B cell (primary cell): ENCODE data around the gene RPL19. TPM values are rescaled to one million over a fixed set of nuclear protein-coding genes. Genes with fewer than 3 reads are reported as not detected.

Source experiments
- ATAC-seq: fragments of 200-7000 bp; cut with Tn5 transposase; one replicate; pipeline ENCODE4 v1.10.0; 2021; ENCODE audit warnings: low read depth, mild to moderate bottlenecking, moderate number of reproducible peaks, moderate library complexity
- CTCF ChIA-PET: fragments of 350-600 bp; sonication (Branson Sonifier 250); formaldehyde crosslinking; loops from one replicate; lab custom pipeline; 2021; ENCODE audit warnings: antibody characterized with exemption, inconsistent platforms; lab: Charles Lee
- POLR2A ChIA-PET: fragments of 350-600 bp; sonication (Branson Sonifier 250); formaldehyde crosslinking; loops from one replicate; lab custom pipeline; 2021; ENCODE audit warnings: antibody characterized with exemption; lab: Charles Lee
- DNase-seq: peaks from one replicate; pipeline ENCODE4 v3.0.0; 2013
- H2AFZ ChIP-seq: 2 replicates; pipeline ENCODE4 v1.6.1; 2012; ENCODE audit warnings: mild to moderate bottlenecking, low read depth, low read length; ENCODE audit not compliant: insufficient read depth, poor library complexity, severe bottlenecking
- H3K27ac ChIP-seq, 2 donors: 1 replicate in 1 of 2; 2 replicates in 1 of 2; pipeline ENCODE4 v1.5.1; 2012 to 2013; ENCODE audit warnings: low read length in 2 of 2, mild to moderate bottlenecking in 2 of 2, moderate library complexity in 1 of 2
- H3K27me3 ChIP-seq, 4 experiments: fragments of 200-600 bp in 1 of 4; sonication (generic) in 1 of 4; replicated peaks in 1 of 4; 1 replicate in 2 of 4; 2 replicates in 2 of 4; pipeline versions ENCODE4 v1.6.1 to v1.7.0; 2013 to 2016; ENCODE audit warnings: low read length in 3 of 4, mild to moderate bottlenecking in 2 of 4, mixed read lengths in 1 of 4, moderate library complexity in 1 of 4; ENCODE audit not compliant: insufficient read depth in 4 of 4, control insufficient read depth in 3 of 4; ENCODE audit errors: control extremely low read depth in 1 of 4
- H3K36me3 ChIP-seq, 2 experiments: replicated peaks in 1 of 2; 1 replicate in 1 of 2; 2 replicates in 1 of 2; pipeline versions ENCODE4 v1.6.1 to v1.7.1; 2013; ENCODE audit warnings: low read length in 1 of 2; ENCODE audit not compliant: insufficient read depth in 2 of 2, control insufficient read depth in 1 of 2; ENCODE audit errors: control extremely low read depth in 1 of 2, extremely low read depth in 1 of 2
- H3K4me1 ChIP-seq, 2 donors: fragments of 200-600 bp in 1 of 2; sonication (generic) in 1 of 2; 1 replicate in 1 of 2; 2 replicates in 1 of 2; pipeline versions ENCODE4 v1.5.1 to v1.6.1; 2013 to 2017; ENCODE audit warnings: low read length in 2 of 2; ENCODE audit not compliant: control insufficient read depth in 2 of 2, insufficient read depth in 2 of 2
- H3K4me2 ChIP-seq: replicated peaks from 2 replicates; pipeline ENCODE3; 2012; ENCODE audit warnings: mild to moderate bottlenecking, low read depth, low read length; ENCODE audit not compliant: poor library complexity, severe bottlenecking
- H3K4me3 ChIP-seq, 5 experiments: fragments of 200-600 bp in 1 of 5; sonication (generic) in 1 of 5; 1 replicate in 3 of 5; 2 replicates in 2 of 5; pipeline versions ENCODE4 v1.5.1 to v1.7.0; 2011 to 2016; ENCODE audit warnings: low read length in 4 of 5, mild to moderate bottlenecking in 4 of 5, low read depth in 2 of 5, control low read depth in 1 of 5, moderate library complexity in 1 of 5; ENCODE audit not compliant: insufficient read depth in 1 of 5; ENCODE audit errors: control extremely low read depth in 1 of 5, extremely low read depth in 1 of 5
- H3K79me2 ChIP-seq: fragments of 200-600 bp; sonication (generic); one replicate; pipeline ENCODE4 v1.6.0; 2016; ENCODE audit warnings: low read length; ENCODE audit not compliant: control insufficient read depth, insufficient read depth
- H3K9ac ChIP-seq: fragments of 200-600 bp; sonication (generic); 2 replicates; pipeline ENCODE4 v1.6.1; 2017; ENCODE audit warnings: mild to moderate bottlenecking, low read length, moderate library complexity
- H3K9me3 ChIP-seq, 3 donors: one replicate each; pipeline versions ENCODE4 v1.6.1 to v1.7.1; 2013; ENCODE audit warnings: low read length in 2 of 3; ENCODE audit not compliant: control insufficient read depth in 2 of 3, insufficient read depth in 1 of 3; ENCODE audit errors: control extremely low read depth in 1 of 3
- H4K20me1 ChIP-seq: 2 replicates; pipeline ENCODE4 v1.6.0; 2012; ENCODE audit warnings: mild to moderate bottlenecking, low read length; ENCODE audit not compliant: insufficient read depth, control insufficient read depth, poor library complexity, severe bottlenecking
- H3K27ac Mint-ChIP-seq: one replicate; pipeline ENCODE4 v1.8.0; 2021; ENCODE audit warnings: mixed read lengths
- H3K27me3 Mint-ChIP-seq: one replicate; pipeline ENCODE4 v1.8.0; 2021; ENCODE audit warnings: mixed read lengths
- H3K4me1 Mint-ChIP-seq: one replicate; pipeline ENCODE4 v1.8.0; 2021; ENCODE audit warnings: mixed read lengths
- H3K4me3 Mint-ChIP-seq: one replicate; pipeline ENCODE4 v1.8.0; 2021; ENCODE audit warnings: mixed read lengths
- H3K9me3 Mint-ChIP-seq: one replicate; pipeline ENCODE4 v1.8.0; 2022; ENCODE audit warnings: mixed read lengths; ENCODE audit not compliant: insufficient read depth
- EZH2 ChIP-seq: IDR thresholded peaks from 2 replicates; pipeline ENCODE4 v1.6.1; 2012; ENCODE audit warnings: borderline replicate concordance, low read depth, mild to moderate bottlenecking, moderate library complexity, low read length; ENCODE audit not compliant: insufficient read depth, poor library complexity, severe bottlenecking
- WGBS: methylation state at CpG from one replicate; pipeline ENCODE4 v1.1.5; 2013; ENCODE audit warnings: missing lambda C conversion rate; ENCODE audit not compliant: insufficient coverage; 5-methylcytosine and 5-hydroxymethylcytosine counted together
- intact Hi-C: fragments of 100-400 bp; cut with micrococcal nuclease; formaldehyde crosslinking; loops from one replicate; pipeline ENCODE4 v1.10.0; 2022
- polyA plus RNA-seq: library from polyadenylated mRNA; depleted of rRNA; stranded (reverse); fragments of >200 nt; gene quantifications from 2 replicates; pipeline ENCODE4 v1.2.3, GENCODE V29; 2012
- total RNA-seq, 2 donors: library from RNA; stranded (reverse); fragments of 120-200 nt in 1 of 2; gene quantifications; 1 replicate in 1 of 2; 2 replicates in 1 of 2; pipeline versions ENCODE4 v1.2.3 to v1.2.4, GENCODE V29; 2013 to 2022
- TF ChIP-seq, protein P1 (sequence below): fragments of 200-600 bp; IDR thresholded peaks from one replicate; pipeline ENCODE4 v1.8.0; 2022; ENCODE audit warnings: antibody characterized with exemption, mild to moderate bottlenecking

The RPL19 gene
- total and polyA plus RNA-seq, 2 donors (not counting 1 experiment from before 2014, with no cell fraction given): 3,041 to 3,233 TPM

DNA sequence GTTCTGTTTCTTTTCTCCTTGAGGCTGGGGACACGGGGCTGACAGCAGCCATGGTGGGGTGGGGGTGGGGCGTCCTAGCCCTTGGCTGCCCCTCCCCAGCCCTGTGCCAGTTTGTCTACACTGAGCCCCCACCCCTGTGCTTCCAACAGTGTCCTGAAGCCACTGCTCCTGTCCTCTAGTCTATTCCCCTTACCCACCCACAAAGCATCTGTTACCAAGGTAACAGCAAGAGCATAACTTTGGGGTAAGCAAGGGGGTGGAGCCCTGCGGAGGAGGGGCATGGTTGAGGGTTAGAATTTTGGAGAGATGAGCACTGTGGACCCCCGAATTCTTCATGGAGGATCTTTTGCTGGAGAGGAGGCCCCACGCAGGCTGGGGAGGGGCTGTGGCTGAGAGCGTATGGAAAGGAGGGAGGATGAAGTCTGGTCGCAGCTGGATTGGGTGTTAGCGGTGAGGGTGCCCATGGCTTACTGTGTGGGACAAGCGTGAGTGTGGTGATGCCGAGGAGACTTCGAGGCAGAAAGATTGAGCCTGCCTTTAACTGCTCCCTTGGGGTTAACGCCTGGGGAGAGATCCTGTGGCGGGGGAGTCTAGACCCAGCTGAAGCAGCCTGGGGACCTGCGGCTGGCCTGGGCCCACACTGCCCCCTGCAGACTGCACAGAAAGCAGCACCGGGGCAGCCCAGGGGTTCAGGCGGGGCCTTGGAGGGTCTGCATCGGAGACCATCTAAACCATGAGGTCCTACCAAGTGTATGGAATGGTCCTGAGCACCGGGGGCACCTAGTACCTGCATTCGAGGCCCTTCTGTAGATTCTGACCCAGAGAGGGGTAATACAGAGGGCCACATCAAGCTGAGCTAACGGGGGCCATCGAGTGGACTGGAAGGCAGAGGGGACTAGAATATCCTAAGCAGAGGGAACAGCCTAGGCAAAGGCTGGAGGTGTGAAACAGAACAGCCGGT lies 31.8 kb downstream of the RPL19 start:
- H2AFZ ChIP-seq: no peak overlapping the region

More for the DNA sequence above, 31.8 kb downstream of the RPL19 start:
- Histone ChIP-seq H3K27me3 (peaks cover 0 to 48% (median 32%) of the 10 kb centered on the region in 4 experiments), H4K20me1 (no peaks in the 10 kb centered on the region), H3K4me2 (peak overlapping the region; percentile 60), H3K9ac (no peak overlapping the region), H3K4me1 (peaks cover 12 to 13% of the 10 kb centered on the region in 2 donors), H3K4me3 (no peak overlapping the region), H3K27ac (no peak overlapping the region), H3K36me3 (no peaks in the 10 kb centered on the region), H3K79me2 (no peaks in the 10 kb centered on the region), H3K9me3 (peaks cover 0 to 7% (median 0%) of the 10 kb centered on the region in 3 donors)
- Mint-ChIP-seq H3K27me3 (peaks cover 44% of the 10 kb centered on the region), H3K4me1 (peaks cover 14% of the 10 kb centered on the region), H3K9me3 (no peaks in the 10 kb centered on the region), H3K4me3 (peak overlapping the region; percentile 70), H3K27ac (peak overlapping the region; percentile 32)
- no peak for TF ChIP-seq EZH2
- TF ChIP-seq, protein P1, sequence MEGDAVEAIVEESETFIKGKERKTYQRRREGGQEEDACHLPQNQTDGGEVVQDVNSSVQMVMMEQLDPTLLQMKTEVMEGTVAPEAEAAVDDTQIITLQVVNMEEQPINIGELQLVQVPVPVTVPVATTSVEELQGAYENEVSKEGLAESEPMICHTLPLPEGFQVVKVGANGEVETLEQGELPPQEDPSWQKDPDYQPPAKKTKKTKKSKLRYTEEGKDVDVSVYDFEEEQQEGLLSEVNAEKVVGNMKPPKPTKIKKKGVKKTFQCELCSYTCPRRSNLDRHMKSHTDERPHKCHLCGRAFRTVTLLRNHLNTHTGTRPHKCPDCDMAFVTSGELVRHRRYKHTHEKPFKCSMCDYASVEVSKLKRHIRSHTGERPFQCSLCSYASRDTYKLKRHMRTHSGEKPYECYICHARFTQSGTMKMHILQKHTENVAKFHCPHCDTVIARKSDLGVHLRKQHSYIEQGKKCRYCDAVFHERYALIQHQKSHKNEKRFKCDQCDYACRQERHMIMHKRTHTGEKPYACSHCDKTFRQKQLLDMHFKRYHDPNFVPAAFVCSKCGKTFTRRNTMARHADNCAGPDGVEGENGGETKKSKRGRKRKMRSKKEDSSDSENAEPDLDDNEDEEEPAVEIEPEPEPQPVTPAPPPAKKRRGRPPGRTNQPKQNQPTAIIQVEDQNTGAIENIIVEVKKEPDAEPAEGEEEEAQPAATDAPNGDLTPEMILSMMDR: peak; percentile 86
- ATAC-seq (peak; percentile 89), DNase-seq (peak; percentile 76)
- WGBS: 17% methylated on average over 20 of the region's 22 CpGs
- ChIA-PET CTCF (interaction anchor here (1.0 to 21.4 kb wide), 11 partner anchors 10 to 269 kb away, joined by 3 to 707 read pairs (median 13); partner anchors contain the start of genes ARL5C and RPL19), POLR2A (interaction anchor here (0.6 to 1.4 kb wide), 3 partner anchors 23 to 1667 kb away, joined by 4 to 5 read pairs (median 5); partner anchors contain the start of gene RPL19)
- intact Hi-C loops: loop anchor here (1.0 kb wide), 3 partner anchors 25 to 249 kb away; no protein-coding TSS in a partner anchor
